ENCODE results near the gene TGFBR2.

Gene TGFBR2

GRCh38 chr3:30733209-30733608 is 126.8 kb downstream of the TGFBR2 start:
- Histone ChIP-seq H3K4me2 (ENCODE audit: low read depth, low read length, poor library complexity, severe bottlenecking) (no peak overlapping the region), H4K20me1 (ENCODE audit: insufficient read depth, low read length, poor library complexity, severe bottlenecking) (no peaks in the 10 kb centered on the region), H3K27me3 (ENCODE audit: insufficient read depth, low read length, poor library complexity, severe bottlenecking) (no peaks in the 10 kb centered on the region), H3K9ac (ENCODE audit: low read depth, low read length, poor library complexity, severe bottlenecking) (no peak overlapping the region), H3K79me2 (ENCODE audit: insufficient read depth, low read length) (no peaks in the 10 kb centered on the region), H3K4me3 (ENCODE audit: low read length, poor library complexity, severe bottlenecking) (no peak overlapping the region), H3K4me1 (ENCODE audit: insufficient read depth, low read length, poor library complexity, severe bottlenecking) (peaks cover 33% of the 10 kb centered on the region), H3K9me2 (replicated peaks; ENCODE audit: low read depth, low read length) (no peaks in the 10 kb centered on the region), H3K9me3 (ENCODE audit: insufficient read depth, low read depth, low read length) (no peaks in the 10 kb centered on the region), H2AFZ (ENCODE audit: low read length) (no peak overlapping the region), H3F3A (ENCODE audit: low read depth) (no peaks in the 10 kb centered on the region), H3K36me3 (ENCODE audit: insufficient read depth, low read length) (no peaks in the 10 kb centered on the region)
- TF ChIP-seq CTCF (conservative IDR thresholded peaks at IDR 0.05; ENCODE audit: low read length), result no peak
- no peak for TF ChIP-seq EZH2phosphoT487 (IDR thresholded peaks at IDR 0.05; ENCODE audit: borderline replicate concordance)

- no peaks in the 10 kb centered on the region for H3K79me2 ChIP-seq (ENCODE audit: insufficient read depth, low read length)
- peak overlapping the region; percentile 34 for H3K9ac ChIP-seq (ENCODE audit: low read depth, low read length, poor library complexity, severe bottlenecking)
- no peaks in the 10 kb centered on the region for H3K9me2 ChIP-seq (replicated peaks; ENCODE audit: low read depth, low read length)
- TF ChIP-seq CTCF (conservative IDR thresholded peaks at IDR 0.05; ENCODE audit: low read length) (no peak), EZH2phosphoT487 (IDR thresholded peaks at IDR 0.05; ENCODE audit: borderline replicate concordance) (no peak)
- H4K20me1 ChIP-seq (ENCODE audit: insufficient read depth, low read length, poor library complexity, severe bottlenecking), result no peaks in the 10 kb centered on the region
- no peaks in the 10 kb centered on the region for H3F3A ChIP-seq (ENCODE audit: low read depth)
- peaks cover 33% of the 10 kb centered on the region for H3K4me1 ChIP-seq (ENCODE audit: insufficient read depth, low read length, poor library complexity, severe bottlenecking)
- no peaks in the 10 kb centered on the region for H3K27me3 ChIP-seq (ENCODE audit: insufficient read depth, low read length, poor library complexity, severe bottlenecking)
- H3K4me3 ChIP-seq (ENCODE audit: low read length, poor library complexity, severe bottlenecking), result peak overlapping the region; percentile 19
- no peaks in the 10 kb centered on the region for H3K9me3 ChIP-seq (ENCODE audit: insufficient read depth, low read depth, low read length)
- H3K36me3 ChIP-seq (ENCODE audit: insufficient read depth, low read length), result no peaks in the 10 kb centered on the region
- peak overlapping the region; percentile 83 for H2AFZ ChIP-seq (ENCODE audit: low read length)
- peak overlapping the region; percentile 56 for H3K4me2 ChIP-seq (ENCODE audit: low read depth, low read length, poor library complexity, severe bottlenecking)
Observed at GRCh38 chr3:30733696-30734095, 127.3 kb downstream of the TGFBR2 start.

- Histone ChIP-seq H3F3A (ENCODE audit: low read depth) (no peaks in the 10 kb centered on the region), H3K9me2 (replicated peaks; ENCODE audit: low read depth, low read length) (no peaks in the 10 kb centered on the region), H3K36me3 (ENCODE audit: insufficient read depth, low read length) (no peaks in the 10 kb centered on the region), H4K20me1 (ENCODE audit: insufficient read depth, low read length, poor library complexity, severe bottlenecking) (no peaks in the 10 kb centered on the region), H2AFZ (ENCODE audit: low read length) (no peak overlapping the region), H3K9me3 (ENCODE audit: insufficient read depth, low read depth, low read length) (no peaks in the 10 kb centered on the region), H3K4me1 (ENCODE audit: insufficient read depth, low read length, poor library complexity, severe bottlenecking) (peaks cover 26% of the 10 kb centered on the region), H3K4me2 (ENCODE audit: low read depth, low read length, poor library complexity, severe bottlenecking) (no peak overlapping the region), H3K9ac (ENCODE audit: low read depth, low read length, poor library complexity, severe bottlenecking) (no peak overlapping the region), H3K4me3 (ENCODE audit: low read length, poor library complexity, severe bottlenecking) (no peak overlapping the region), H3K27me3 (ENCODE audit: insufficient read depth, low read length, poor library complexity, severe bottlenecking) (no peaks in the 10 kb centered on the region), H3K79me2 (ENCODE audit: insufficient read depth, low read length) (no peaks in the 10 kb centered on the region)
- TF ChIP-seq CTCF (conservative IDR thresholded peaks at IDR 0.05; ENCODE audit: low read length), result no peak
- no peak for TF ChIP-seq EZH2phosphoT487 (IDR thresholded peaks at IDR 0.05; ENCODE audit: borderline replicate concordance)
Observed at GRCh38 chr3:30737743-30738499, 131.5 kb downstream of the TGFBR2 start.
